AG04449 (cell line): ENCODE results near the gene CPEB4.

Source experiments
- CTCF ChIA-PET: fragments of 350-600 bp; formaldehyde crosslinking; extraction: SDS; loops from one replicate; lab custom pipeline; 2021; ENCODE audit warnings: antibody characterized with exemption; lab: Yijun Ruan, JAX
- POLR2A ChIA-PET: fragments of 400-600, 350-600 bp; formaldehyde crosslinking; extraction: SDS; loops from one replicate; lab custom pipeline; 2020; ENCODE audit warnings: antibody characterized with exemption, inconsistent platforms; lab: Yijun Ruan, JAX
- DNase-seq: peaks from one replicate; pipeline ENCODE4 v3.0.0-alpha.2; 2010; ENCODE audit warnings: low read depth, low spot score
- H3K4me3 ChIP-seq: 2 replicates; pipeline ENCODE4 v1.5.1; 2011; ENCODE audit warnings: low read depth, mild to moderate bottlenecking, control low read depth, low read length
- CTCF ChIP-seq: IDR thresholded peaks from one replicate; pipeline ENCODE4 v1.5.1; 2011; ENCODE audit warnings: mild to moderate bottlenecking, moderate library complexity, low read length, control low read depth, inconsistent platforms; ENCODE audit not compliant: insufficient read depth; ENCODE audit errors: missing control alignments

The CPEB4 gene

GRCh38 chr5:173910215-173910614, 22.1 kb downstream of the CPEB4 start:
- no peak for DNase-seq
- ChIA-PET CTCF (interaction anchor here (1.0 to 5.2 kb wide), 2 partner anchors 15 to 19 kb away, joined by 3 to 38 read pairs; no protein-coding TSS in a partner anchor), POLR2A (no interaction called here)
- no peak overlapping the region for H3K4me3 ChIP-seq
- no peak for TF ChIP-seq CTCF

- ChIA-PET POLR2A (no interaction called here), CTCF (interaction anchor here (5.2 kb wide), 1 partner anchor 14 kb away, joined by 38 read pairs; no protein-coding TSS in a partner anchor)
- TF ChIP-seq CTCF = no peak
- no peak overlapping the region for H3K4me3 ChIP-seq
- DNase-seq = no peak
Observed at GRCh38 chr5:173911623-173912022, 23.5 kb downstream of the CPEB4 start.

- H3K4me3 ChIP-seq = no peak overlapping the region
- DNase-seq = no peak
- TF ChIP-seq CTCF = no peak
- ChIA-PET CTCF (interaction anchor here (1.0 to 5.2 kb wide), 4 partner anchors 12 to 20 kb away, joined by 3 to 38 read pairs (median 6); no protein-coding TSS in a partner anchor), POLR2A (no interaction called here)
Observed at GRCh38 chr5:173913686-173914321, 25.7 kb downstream of the CPEB4 start.

- no peak for TF ChIP-seq CTCF
- ChIA-PET CTCF (interaction anchor here (1.3 to 5.2 kb wide), 4 partner anchors 10 to 17 kb away, joined by 3 to 38 read pairs (median 8); no protein-coding TSS in a partner anchor), POLR2A (no interaction called here)
- no peak overlapping the region for H3K4me3 ChIP-seq
- DNase-seq = no peak
Observed at GRCh38 chr5:173915310-173916014, 27.3 kb downstream of the CPEB4 start.

- CTCF ChIA-PET = interaction anchor here (0.9 to 2.1 kb wide), 3 partner anchors 10 to 18 kb away, joined by 3 to 11 read pairs (median 5); no protein-coding TSS in a partner anchor
- no peak for DNase-seq
- POLR2A ChIA-PET = no interaction called here
- H3K4me3 ChIP-seq = no peak overlapping the region
- no peak for TF ChIP-seq CTCF
Observed at GRCh38 chr5:173916233-173916632, 28.1 kb downstream of the CPEB4 start.
